Eye (tissue), 1 donor: ENCODE results near the gene VSIG10L2.

ENCODE experiments used
- DNase-seq: peaks from one replicate; pipeline ENCODE4 v3.0.0-alpha.2; 2015

VSIG10L2 gene

DNA sequence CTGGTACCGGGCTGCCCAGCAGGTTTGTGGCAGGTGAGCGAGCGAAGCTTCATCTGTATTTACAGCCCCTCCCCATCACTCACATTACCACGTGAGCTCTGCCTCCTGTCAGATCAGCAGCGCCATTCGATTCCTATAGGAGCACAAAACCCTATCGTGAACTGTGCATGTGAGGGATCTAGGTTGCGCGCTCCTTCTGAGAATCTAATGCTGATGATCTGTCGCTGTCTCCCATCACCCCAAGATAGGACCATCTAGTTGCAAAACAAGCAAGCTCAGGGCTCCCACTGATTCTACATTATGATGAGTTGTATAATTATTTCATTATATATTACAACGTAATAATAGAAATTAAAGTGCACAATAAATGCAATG lies 15.8 kb upstream of the VSIG10L2 start:
- no peak for DNase-seq

GRCh38 chr11:125931116-125931515 lies 14.7 kb upstream of the VSIG10L2 start:
- no peak for DNase-seq

DNA sequence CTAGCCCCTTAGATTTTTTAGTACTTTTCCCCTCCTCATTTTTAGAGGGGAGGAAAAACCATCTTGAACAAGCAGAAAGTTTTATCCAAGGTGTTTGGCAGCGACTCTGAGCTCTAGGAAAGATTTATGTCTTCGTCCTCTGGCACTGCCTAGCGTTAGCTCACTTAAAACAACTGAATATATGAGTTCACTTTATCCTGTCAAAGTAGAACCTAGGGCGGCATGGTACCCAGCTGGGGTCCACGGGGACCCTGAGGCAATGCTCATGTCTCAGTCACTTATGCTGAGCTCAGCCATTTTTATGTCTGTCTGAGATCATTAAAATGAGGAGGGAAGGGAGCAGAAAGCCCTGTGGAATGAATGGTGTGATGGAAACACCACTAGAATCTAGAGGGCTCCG lies 14.2 kb upstream of the VSIG10L2 start:
- no peak for DNase-seq

GRCh38 chr11:125932301-125932700 lies 13.5 kb upstream of the VSIG10L2 start:
- no peak for DNase-seq

DNA sequence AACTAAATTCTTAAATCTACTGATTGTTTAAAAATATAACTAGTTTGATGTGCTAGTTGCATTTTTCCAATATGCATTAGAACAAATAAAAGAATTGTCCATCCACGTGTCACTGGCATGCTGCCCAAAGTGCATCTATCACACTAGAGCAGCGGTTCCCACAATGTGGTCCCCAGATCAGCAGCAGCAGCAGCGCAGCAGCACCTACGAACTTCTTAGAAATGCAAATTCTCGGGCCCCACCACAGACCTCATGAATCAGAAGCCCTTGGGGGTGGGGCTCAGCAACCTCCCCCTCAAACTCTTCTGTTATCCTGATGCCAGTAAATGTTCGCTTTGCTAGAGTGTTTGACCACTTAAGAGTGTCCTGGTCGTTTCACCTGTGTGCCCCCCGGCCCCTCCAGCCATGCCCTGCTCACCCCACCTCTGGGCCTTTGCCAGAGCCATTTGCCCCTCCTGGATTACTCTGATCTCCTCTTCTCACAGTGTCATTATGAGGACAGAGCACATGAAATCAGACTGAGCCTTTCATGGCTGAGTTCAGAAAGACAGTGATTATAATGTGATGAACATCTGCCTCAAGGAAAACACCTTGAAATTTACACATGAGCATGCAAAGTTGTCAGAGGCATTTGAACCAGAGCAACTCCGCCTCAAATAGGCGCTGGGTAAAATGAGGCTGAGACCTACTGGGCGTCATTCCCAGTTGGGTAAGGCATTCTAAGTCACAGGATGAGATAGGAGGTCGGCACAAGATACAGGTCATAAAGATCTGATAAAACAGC lies 12.6 kb upstream of the VSIG10L2 start:
- DNase-seq = no peak

- DNase-seq = no peak
Measured at GRCh38 chr11:125934473-125934872, 11.4 kb upstream of the VSIG10L2 start.

DNA sequence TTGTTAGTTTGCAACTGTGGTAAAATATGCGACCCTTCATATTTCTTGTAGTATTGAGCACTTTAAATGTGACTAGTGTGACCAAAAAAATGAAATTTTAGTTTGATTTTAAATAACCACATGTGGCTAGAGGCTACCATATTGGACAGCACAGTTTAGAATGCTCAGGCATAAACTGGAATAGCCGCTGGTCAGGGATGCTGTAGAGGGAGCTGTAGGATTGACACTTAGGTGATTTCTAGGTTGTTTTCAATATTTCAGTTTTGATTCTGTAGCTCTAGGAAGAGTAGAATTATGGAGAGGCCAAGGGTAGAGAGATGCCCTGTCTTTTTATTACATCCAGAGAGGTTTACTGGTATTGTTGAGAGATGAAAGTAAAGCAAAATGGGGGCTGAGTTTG lies 10.8 kb upstream of the VSIG10L2 start:
- no peak for DNase-seq

DNA sequence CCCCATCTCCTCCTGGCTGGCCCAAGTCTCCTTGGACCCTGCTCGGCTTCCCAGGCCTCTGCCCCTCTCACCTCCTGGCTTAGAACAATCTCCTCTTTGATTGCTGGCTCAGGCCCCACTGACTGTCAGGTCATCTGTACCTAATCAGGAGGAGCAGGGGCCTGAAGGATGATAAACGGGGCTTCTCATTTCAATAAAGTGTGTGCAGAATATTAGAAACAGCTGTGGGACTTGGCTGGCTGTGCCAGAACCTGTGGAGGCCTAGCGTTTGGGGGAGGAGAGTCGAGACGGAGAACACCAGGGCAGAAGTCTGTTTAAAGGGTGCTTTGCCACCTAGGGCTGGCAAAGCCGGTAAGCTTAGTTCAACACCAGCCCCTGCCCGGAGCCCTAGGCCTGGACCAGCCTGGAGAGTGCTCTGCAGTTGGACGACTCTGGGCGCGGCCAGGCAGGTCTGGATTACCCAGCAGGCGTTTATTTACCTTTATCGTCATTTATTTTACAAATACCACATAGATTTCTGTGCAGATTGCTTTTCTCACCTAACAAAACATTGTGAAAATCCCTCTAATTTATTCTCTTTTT lies 10.1 kb upstream of the VSIG10L2 start:
- peak; percentile 74 for DNase-seq

GRCh38 chr11:125938418-125938817 lies 7.4 kb upstream of the VSIG10L2 start:
- no peak for DNase-seq

GRCh38 chr11:125939081-125939521 lies 6.7 kb upstream of the VSIG10L2 start:
- DNase-seq = no peak

DNA sequence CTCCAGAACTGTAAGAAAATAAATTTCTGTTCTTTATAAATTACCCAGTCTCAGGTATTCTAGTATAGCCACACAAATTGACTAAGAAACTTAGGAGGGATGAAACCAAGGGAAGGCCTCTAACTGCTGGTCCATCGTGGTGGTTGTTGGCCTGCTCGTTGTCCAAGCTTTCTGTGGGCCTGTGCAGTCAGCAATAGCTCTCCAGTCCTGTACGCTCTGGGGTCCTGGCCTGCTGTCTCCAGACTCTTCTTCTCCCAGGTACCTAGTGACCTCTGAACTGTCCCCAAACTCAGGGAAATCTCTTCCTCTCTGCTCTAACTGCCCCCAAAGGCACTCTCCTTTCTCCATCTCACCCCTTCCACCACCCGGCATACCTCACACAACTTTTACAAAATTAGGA lies 5.7 kb upstream of the VSIG10L2 start:
- no peak for DNase-seq

- no peak for DNase-seq
Measured at GRCh38 chr11:125941267-125941618, 4.6 kb upstream of the VSIG10L2 start.

GRCh38 chr11:125941619-125942611 lies 3.9 kb upstream of the VSIG10L2 start:
- peak; percentile 79 for DNase-seq

DNA sequence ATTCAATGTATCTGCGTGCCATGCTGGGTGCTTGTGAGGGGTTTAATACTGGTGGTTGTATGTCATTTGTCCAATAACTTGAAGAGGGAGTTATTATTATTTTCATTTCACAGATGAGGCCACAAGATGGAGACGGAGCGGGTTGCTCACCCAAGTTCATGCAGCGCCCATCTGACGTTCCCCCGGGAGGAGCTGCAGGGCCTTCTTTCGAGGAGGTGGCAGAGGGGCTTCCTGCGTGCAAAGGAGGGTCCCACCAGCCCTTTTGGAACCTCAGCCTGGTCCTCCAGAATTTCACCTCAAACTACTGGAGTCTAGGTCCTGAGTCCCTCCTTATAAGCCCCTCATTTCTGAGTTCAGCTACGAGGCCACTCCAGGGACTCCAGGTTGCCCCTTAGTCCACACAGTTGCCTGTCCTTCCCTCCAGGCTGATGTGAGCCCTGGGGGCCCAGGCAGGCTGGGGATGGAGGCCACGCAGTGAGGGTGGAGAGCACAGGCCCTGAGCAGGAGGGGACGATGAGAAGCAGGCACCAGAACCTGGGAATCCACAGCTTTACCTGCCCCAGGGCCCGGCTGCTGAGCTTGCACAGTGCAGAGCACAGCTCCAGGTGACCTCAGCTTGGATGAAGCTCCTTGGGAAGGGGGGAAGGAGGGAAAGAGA lies 2.9 kb upstream of the VSIG10L2 start:
- DNase-seq = no peak

DNA sequence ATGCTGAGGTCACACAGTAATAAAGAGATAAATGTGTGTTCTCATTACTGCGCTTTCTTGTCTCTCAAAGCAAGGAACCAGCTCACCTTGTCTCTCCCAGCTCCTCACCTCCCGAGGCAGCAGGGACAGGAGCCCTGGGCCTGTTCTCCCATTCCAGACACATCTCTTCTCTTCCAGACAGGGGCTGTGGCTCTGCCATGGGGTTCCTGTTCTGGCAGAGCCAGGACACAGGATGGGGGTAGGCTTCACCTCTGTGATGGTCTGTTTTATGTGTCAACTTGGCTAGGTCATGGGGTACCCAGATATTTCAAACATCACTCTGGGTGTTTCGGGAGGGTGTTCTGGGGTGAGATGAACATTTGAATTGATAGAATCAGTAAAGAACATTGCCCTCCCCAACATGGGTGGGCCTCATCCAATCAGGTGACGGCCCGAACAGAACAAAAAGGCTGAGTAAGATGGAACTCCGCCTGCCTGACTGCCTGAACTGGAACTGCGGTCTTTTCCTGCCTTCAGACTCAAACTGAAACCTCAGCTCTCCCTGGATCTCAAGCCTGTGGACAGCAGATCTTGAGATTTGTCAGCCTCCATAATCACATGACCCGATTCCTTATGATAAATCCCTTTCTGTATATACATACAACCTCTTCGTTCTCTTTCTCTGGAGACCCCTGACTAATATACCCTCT lies 2.0 kb upstream of the VSIG10L2 start:
- DNase-seq = no peak

DNA sequence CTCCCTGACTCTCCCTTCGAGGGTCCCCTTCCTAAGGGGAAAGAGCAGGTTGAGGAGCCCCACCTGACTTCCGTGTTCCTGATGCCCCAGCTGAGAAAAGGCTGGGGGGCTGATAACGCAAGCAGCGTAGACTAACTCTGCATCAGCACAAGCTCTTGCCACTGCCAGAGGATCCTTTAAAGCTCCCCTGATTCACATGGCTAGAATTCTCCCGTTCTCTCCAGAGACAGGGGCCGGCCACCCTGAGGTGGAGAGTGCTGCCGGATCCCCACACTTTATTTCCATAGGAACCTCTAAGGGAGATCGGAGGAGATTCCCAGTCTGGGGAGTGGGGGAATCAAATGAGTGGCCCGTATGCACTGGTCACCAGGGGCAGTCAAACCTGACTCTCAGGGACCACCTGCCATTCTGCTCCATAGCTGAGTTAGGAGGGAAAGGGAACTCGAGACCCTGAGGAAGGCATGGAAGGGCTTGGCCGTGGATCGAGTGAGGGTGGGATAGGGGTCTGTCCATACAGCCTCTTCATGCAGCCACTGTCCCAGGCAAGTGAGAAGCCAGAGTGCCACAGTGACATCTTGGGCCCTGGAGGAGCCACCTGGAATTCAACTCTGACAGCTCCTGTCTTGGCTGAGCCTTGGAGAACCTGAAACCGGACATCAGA lies 1.4 kb upstream of the VSIG10L2 start:
- DNase-seq = no peak

DNA sequence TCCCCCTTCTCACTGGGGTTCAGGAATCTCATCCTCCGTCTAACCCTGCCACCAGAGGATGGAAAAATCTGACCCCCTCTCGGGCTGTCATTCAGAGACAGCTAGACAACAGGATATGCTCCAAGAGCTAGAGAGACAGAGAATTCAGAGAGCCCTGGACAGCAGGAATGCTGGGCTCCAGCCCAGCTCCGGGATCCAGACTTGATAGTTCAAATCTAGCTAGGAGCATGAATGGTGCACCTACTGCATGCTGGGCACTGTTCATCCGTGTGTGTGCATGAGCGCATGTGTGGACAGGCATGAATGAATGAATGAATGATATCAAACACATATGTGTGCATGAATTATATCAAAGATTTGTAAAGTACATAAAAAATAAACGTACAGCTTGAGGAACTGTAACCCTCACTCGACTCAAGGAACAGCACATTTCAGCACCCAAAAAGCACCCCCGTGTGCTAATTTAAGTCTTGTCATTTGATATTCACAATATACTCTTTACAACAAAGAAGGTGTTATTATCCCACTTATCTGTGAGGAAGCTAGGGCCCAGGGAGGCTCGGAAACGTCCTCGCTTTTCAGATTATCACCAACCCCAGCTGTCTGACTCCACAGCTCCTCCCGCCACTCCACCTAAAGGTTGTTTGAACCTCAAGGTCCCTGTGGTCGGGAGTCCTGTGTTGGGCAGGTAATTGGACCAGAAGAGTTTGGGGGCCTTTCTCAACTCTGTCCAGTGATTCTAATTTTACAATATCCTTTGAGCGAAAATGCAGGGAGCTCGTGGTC lies 640 bp upstream of the VSIG10L2 start:
- no peak for DNase-seq

DNA sequence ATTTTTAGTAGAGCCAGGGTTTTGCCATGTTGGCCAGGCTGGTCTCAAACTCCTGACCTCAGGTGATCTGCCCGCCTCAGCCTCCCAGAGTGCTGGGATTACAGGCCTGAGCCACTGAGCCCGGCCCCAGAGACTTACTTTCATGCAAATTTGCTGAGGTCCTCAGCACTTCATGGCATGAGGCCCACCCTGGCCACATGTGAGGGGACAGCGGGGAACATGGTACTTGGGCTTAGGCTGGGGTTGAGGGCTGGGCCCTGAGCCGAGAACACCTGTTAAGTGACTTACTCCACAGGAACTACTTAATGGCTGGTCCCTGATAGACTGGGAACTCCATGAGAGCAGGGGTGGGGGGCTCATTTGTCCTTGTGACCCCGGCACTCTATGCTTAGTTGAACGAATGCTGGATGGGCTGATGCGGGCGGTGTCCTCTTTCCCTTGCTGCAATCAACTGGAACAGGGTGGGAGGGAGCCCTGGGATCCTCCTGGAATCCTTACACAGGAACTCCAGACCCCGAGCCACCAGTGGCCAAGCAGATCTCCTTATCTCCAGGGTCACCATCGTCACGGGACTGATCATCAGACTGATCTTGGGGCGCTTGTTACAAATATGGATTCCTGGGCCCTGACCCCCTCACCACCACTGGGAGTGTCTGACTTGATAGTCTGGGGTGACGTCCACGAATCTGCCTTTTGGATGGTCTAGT lies 1.0 kb downstream of the VSIG10L2 start:
- DNase-seq = no peak

DNA sequence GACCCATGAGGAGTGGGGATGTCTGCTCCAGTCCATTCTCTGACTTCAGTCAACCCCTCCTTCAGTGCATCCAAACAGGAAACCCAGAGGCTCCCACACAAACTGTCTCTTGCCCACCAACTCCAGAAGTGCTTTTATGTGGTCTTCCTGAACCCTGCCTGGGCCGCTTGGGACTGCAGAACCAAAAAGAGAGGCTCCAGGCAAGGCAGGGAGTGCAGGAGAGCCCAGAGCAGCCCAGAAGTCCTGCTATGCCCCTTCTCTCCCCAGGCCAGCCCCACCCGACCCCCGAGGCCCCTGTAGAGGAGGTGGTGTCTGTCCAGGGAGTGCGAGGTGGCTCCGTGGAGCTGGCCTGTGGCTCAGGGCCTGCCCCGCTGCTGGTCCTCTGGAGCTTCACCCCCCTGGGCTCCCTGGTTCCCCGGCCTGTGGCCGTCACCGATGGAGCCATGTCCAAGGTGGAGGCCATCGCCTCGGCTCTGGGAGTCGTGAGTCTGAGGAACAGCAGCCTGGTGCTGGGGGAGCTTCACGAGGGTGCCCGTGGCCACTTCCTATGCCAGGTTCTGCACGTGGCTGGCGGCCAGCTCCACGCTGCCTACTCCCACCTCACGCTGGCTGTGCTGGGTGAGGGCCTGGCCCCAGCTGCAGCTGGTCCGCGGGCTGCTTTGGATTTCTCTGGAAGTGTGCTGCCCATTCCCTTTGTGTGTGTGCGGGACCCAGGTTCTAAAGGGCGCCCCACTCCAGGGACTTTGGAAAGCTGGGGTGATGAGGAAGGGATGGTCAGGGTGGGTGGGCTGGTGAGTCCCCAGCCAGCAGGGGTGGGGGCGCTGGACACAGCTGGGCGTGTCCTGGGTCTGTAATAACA lies 1.8 kb downstream of the VSIG10L2 start:
- DNase-seq = no peak
